SK-N-SH (cell line): ENCODE data around the gene DUSP16.

ENCODE experiments used
- EP300 ChIP-seq, 2 experiments: IDR thresholded peaks; 2 replicates each; pipeline versions ENCODE4 v1.4.0 to v1.6.1; 2012; ENCODE audit warnings: borderline replicate concordance in 1 of 2, low read depth in 1 of 2, low read length in 1 of 2
- EZH2phosphoT487 ChIP-seq: fragments of 200-600 bp; sonication (generic); IDR thresholded peaks from 2 replicates; pipeline ENCODE4 v1.6.1; 2017; ENCODE audit warnings: low read depth, mixed run types, mild to moderate bottlenecking, antibody characterized with exemption, moderate library complexity, borderline replicate concordance
- MXI1 ChIP-seq: IDR thresholded peaks from 2 replicates; pipeline ENCODE4 v1.6.1; 2012; ENCODE audit warnings: mild to moderate bottlenecking, low read depth, low read length, improper control_type of control experiment

- no peak for TF ChIP-seq EZH2phosphoT487
- no peak for TF ChIP-seq MXI1
- TF ChIP-seq EP300 (IDR thresholded peaks at IDR 0.05; ENCODE audit: borderline replicate concordance in 1 of 2, low read depth in 1 of 2, low read length in 1 of 2), result no peak
These were observed 25.2 kb upstream of the DUSP16 start for GRCh38 chr12:12587878-12588277.
